SH-SY5Y (cell line): ENCODE measurements around the gene ACSM3.

Experiments
- GATA2 ChIP-seq: IDR thresholded peaks from 2 replicates; pipeline ENCODE4 v1.6.1; 2011; ENCODE audit warnings: mild to moderate bottlenecking, low read depth, low read length
- GATA3 ChIP-seq: IDR thresholded peaks from 2 replicates; pipeline ENCODE4 v1.6.1; 2011; ENCODE audit warnings: low read depth, mild to moderate bottlenecking, low read length, moderate library complexity

ACSM3 gene

DNA sequence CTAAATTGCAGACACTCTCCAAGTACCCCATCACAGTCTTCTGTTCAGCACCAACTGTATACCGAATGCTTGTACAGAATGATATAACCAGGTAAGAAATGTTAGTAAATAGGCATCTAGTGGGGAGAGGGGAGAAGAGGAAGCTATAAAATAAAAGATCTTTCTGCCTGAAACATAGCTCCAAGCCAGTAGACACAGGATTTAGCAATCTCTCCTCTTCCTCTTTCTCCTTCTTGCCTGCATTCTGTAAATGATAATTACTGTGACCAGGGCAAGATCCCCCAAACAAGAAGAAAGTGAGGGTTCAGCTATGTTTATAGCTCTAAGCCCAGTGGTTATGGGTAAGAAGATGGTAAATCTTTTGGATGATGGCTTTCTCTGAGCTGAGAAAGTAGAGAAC, 17.9 kb downstream of the ACSM3 start:
- no peak for TF ChIP-seq GATA3
- TF ChIP-seq GATA2: no peak

DNA sequence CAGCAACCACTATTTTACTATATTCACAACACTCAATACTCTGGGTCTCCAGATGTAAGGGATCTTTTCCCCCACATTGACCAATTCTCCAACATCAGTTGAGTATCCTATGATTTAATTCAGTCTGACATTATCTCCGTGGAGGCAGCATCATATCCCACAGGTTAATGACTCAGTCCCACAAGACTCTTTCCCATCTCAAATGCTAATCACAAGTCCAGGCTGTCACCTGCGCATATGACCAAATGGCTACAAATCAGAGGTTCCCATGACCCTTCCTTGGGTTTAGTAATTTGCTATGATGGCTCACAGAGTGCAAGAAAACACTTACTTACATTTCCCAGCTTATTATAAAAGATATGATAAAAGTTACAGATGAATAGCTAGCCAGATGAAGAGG, 18.7 kb downstream of the ACSM3 start:
- no peak for TF ChIP-seq GATA2
- no peak for TF ChIP-seq GATA3

DNA sequence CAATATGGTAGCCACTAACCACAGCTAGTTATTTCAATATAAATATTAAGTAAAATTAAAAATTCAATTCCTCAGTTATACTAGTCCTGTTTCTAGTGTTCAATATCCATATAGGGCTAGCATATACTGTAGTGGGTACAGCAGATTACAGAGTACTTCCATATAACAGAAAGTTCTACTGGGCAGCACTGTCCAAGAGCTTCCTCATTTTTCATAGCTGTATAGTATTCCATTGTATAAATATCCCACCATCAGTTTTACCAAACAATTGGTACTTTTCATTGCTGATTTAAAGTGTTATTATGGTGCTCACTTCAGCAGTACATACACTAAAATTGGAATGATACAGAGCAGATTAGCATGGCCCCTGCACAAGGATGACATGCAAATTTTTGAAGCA, 20.4 kb downstream of the ACSM3 start:
- TF ChIP-seq GATA2: no peak
- TF ChIP-seq GATA3: no peak

DNA sequence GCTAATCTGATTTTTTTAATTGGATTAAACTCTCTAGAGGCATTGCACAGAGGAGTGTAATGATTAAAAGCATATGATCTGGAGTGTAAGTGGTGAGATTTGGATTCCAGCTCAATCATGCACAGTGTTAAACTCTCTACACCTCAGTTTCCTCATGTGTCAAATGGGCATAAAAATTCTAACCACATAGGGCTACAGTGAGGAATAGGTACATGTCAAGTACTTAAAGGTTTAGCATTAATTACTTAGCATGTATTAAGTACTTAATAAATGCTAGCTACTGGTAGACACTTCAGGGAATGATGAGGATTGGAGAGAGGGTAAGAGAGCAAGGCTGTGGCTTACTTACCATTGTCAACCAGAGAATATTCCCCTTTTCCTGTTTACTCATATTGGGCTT, 25.3 kb downstream of the ACSM3 start:
- TF ChIP-seq GATA2 (no peak), GATA3 (no peak)

DNA sequence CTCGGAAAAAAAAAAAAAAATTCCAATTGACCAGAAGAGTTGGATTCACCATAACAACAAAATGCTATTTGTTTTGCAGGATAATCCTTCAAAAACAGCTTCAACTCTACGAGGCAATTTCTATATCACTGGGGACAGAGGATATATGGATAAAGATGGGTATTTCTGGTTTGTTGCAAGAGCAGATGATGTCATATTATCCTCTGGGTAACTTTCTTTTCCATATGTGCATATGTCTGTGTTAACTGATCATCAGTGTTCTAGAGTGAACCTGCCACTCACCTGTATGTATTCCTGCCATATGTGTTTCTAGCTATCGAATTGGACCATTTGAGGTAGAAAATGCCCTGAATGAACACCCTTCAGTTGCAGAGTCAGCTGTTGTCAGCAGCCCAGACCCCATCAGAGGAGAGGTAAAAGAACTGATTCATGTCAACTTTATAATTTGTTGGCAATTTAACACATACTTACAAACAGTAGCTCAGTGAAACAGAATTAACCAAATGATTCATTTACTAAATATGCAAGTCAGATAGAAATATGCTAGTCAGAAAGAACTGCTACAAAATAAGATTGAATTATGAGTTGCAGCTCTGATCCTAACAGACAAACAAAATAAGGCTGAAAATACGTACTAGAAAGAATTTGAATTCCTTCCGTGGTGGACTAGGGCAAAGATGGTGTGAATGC, 28.3 kb downstream of the ACSM3 start:
- no peak for TF ChIP-seq GATA3

DNA sequence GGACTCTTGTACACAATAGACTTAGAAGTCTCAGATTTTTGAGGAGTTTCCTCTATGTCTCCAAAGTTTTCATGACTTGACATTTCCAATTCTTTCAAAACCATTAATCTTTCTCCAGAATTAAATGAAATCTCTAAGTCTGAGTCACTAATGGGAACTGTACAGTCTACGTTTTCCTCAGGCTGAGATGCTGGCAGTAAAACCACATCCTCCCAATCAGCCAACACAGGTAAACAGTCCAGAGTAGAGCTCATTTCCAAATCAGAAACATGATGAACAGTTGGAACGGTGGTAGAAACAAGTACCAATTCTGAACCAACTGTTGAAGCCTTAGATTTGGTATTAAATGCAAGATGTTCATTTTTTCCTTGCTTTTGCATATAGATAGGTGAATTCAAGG, 34.5 kb downstream of the ACSM3 start:
- TF ChIP-seq GATA2: no peak
- TF ChIP-seq GATA3: no peak

DNA sequence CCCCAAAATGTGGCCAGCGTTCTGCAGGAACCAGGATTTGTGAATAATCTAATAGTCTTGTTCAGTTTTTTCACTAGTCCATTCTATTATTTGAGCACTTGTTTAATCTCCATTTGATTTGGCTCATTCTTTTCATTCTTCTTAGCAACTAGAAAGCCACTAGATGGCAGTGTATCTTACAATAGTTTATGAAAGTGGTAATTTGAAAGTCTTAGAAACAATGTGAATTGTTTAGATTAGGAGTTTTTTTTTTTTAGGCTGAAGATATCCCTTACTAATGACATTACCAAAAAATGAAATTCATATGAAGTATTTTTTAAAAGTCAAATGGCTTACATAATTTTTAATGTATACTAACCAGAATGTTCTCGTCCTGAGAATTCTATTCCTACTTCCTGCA, 35.8 kb downstream of the ACSM3 start:
- TF ChIP-seq GATA3: no peak
- no peak for TF ChIP-seq GATA2

DNA sequence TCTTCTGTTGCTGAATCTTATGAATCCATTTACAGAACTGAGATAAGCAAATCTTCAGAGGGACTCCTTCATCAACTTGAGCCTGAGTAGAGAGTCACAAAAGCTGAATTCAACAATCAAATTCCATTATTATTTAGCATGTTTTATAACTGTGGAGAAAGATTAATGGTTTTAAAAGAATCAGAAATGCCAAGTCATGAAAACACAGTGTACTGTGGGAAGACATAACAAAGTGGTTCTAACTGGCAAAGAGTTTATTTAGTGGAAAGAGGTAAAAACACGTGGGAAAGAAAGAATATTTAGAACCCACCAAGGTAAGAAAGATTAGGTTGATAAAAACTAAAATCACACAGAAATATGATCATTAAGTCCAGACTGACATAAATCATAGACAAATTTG, 37.5 kb downstream of the ACSM3 start:
- TF ChIP-seq GATA3: no peak

DNA sequence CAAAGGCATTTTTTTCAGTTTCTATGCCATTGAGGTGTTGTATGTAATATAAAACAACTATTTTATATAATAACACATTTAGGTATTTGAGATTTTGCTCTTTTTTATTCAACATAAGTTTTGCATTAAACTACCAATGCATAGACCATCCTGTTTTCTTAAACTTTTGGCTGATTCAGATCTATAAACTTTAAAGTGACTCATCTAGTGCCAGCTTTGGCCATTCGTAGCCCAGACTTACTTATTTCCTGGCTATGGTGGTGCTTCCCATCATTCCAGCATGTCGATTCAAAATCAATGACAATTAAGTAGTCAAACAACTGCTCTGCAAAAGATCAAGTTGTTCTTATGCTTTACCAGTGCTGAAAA, 39.4 kb downstream of the ACSM3 start:
- TF ChIP-seq GATA2 (no peak), GATA3 (no peak)

DNA sequence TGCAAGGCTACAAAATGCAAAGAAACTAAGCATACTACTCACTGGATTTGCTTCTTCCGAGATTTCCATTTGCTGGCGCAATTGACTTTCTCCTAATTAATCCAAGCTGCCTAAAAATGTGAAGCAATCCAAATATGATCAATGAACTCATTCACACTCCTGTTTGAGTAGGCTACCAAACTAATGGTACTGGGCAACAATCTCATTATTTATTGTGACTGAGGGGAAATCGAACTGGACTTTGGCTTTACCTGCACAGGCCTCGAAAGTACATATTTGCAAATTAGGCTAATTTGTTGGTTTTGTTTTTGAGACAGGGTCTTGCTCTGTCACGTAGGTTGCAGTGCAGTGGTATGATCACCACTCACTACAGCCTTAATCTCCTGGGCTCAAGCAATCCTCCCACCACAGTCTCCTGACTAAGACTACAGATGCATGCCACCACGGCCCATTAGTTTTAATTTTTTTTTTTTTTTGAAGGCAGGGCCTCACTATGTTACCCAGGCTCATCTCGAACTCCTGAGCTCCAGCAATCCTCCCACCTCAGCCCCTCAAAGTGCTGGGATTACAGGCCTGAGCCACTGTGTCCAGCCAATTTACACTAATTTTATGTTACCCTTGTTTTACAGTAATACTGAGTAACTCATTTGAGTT, 39.9 kb downstream of the ACSM3 start:
- TF ChIP-seq GATA3 (no peak), GATA2 (no peak)

DNA sequence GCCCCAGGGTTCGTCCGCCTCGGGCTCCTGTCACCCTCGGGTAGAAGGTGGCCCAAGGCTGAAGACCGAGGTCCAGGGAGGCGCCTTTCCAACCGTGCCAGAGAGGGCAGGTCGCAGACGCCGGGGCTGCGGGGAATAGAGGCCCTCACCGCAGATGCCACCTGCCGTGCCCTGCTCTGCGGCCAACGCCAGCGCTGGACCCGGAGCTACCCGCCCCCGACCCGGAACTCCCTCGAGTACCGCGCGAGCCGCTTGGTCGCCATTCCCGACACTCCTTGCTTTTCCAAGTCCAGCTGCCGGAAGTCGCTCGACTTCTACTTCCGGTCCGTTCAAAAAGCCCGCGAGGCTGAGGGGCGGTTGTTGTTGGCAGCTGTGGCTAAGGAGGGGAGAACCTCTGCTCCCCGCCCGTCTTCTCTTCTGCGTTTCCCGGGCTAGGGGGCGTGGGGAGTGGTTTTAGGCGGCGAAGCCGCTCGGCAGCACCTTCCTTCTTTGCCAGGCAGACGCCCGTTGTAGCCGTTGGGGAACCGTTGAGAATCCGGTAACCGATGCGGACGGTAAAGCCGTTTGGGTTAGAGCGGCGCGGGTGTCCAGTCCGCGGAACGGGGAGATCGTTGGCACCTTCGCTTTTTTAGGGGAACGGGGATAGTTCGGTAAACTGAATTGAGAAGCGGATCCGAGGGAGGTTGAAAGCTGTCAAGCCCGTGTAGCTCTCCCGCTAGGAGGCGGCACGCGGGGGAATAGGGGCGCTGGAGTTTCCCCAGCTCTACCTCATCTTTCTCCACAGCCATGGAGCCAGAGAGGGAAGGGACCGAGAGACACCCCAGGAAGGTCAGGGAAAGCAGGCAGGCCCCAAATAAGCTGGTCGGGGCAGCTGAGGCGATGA, 42.6 kb downstream of the ACSM3 start, which contains the start of the genes ERI2 and REXO5:
TSS of gene ERI2 (minus strand) at position 305 of the 883 bp plus-strand sequence. CDS start at position 263, 42 bp downstream.
TSS of gene REXO5 (plus strand) at position 360 of the 883 bp plus-strand sequence. CDS start at position 787, 427 bp downstream.
- TF ChIP-seq GATA3 (no peak), GATA2 (no peak)

DNA sequence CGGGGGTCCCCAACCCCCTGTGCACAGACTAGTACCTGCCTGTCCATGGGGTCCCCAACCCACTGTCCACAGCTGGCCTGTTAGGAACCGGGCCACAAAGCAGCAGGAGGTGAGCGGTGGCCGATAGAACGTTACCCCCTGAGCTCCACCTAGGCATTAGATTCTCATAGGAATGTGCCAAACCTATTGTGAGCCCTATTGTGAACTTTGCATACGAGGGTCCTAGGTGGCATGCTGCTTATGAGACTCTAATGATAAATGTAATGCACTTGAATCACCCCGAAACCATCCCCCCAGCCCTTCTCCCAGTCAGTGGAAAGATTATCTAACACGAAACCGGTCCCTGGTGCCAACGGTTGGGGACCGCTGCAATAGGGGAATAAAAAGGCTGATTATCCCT, 44.0 kb downstream of the ACSM3 start:
- TF ChIP-seq GATA2 (no peak), GATA3 (no peak)

DNA sequence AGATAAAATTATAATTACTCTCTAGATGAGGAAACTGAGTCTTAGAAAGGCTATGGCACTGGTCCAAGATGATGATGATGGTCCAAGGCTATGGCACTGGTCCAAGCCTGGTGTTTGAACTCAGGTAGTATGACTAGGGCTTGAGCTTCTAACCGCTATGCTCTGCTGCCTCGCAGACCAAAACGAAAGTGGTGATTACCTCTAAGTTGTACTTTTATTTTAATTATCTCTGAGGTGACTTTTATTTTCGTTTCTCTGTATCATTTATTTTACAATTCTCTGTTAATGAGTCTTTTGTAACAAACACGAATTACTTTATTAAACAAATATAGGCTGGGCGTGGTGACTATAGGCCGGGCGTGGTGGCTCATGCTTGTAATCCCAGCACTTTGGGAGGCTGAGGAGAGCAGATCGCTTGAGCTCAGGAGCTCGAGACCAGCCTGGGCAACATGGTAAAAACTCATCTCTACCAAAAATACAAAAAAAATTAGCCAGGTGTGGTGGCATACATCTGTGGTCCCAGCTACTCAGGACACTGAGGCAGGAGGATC, 48.1 kb downstream of the ACSM3 start:
- no peak for TF ChIP-seq GATA2
- no peak for TF ChIP-seq GATA3

DNA sequence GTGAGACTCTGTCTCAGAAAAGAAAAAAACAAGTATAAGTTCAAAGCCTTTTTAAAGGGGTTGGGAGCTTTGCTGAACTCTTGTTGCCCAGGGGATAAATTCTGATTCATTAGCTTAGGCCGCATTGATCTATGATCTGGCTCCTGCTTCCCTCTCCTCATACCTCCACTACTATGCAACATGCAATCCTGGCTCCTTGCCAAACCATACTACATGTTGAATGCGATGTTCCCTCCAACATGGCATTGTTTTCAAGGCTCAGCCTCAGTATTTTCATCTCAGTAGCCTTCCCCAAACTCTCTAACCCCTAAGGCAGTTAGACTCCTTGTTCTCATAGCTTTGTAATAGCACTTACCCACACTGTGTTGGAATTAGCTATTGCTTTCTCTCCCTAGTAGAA, 48.7 kb downstream of the ACSM3 start:
- no peak for TF ChIP-seq GATA2
- no peak for TF ChIP-seq GATA3

DNA sequence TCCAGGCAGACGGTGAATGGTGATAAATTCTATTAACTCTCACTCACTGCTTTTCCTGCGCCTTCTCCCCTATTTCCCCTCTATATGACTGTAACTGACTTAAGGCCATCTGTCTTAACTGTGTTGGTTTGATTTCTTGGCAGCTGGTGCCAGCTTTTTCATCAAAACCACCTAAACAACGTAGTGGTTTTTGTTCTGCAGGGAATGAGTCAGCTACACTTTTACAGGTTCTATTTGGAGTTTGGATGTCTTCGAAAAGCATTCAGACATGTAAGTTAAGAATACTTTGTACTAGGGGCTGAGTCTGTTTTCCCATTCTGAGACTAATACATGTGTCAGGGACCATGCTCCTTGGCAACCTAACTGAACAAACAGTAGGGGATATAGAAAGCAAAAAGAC, 51.0 kb downstream of the ACSM3 start:
- TF ChIP-seq GATA3: no peak
- no peak; the same call in 1 of the 2 replicates for TF ChIP-seq GATA2

DNA sequence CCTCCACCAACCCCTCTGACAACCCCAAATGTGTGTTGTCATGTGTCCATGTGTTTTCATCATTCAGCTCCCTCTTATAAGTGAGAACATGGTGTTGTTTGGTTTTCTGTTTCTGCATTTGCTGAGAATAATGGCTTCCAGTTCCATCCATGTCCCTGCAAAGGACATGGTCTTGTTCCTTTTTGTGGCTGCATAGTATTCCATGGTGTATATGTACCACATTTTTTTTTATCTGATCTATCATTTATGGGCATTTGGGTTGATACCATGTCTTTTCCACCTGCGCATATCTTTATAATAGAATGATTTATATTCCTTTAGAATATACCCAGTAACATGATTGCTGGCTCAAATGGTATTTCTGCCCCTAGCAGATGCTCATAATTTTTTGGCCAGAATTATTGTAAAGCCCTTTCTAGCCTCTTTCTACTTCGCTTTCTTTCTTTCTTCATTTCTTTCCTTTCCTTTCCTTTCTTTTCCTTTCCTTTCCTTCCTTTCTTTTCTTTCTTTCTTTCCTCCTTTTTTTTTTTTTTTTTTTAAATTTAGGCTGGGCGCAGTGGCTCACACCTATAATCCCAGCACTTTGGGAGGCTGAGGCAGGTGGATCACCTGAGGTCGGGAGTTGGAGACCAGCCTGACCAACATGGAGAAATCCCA, 55.2 kb downstream of the ACSM3 start:
- TF ChIP-seq GATA3 (no peak), GATA2 (no peak)
